WTC11 (cell line): ENCODE data around the gene TMEM191C. TPM values are rescaled to one million over a fixed set of nuclear protein-coding genes. Genes with fewer than 3 reads are reported as not detected.
A peak's percentile ranks its signal among the peaks of the same experiment; 100 is the strongest.

Source experiments
- ATAC-seq: fragments of 200-7000 bp; cut with Tn5 transposase; 2 replicates; pipeline ENCODE4 v1.10.0; 2021; ENCODE audit warnings: mild to moderate bottlenecking, moderate library complexity
- CTCF ChIA-PET: fragments of 300-600 bp; sonication (Branson Sonifier 250); formaldehyde crosslinking; loops from one replicate; lab custom pipeline; 2021; ENCODE audit warnings: antibody characterized with exemption; lab: Charles Lee
- POLR2A ChIA-PET: fragments of 350-600 bp; sonication (Branson Sonifier 250); formaldehyde crosslinking; loops from one replicate; lab custom pipeline; 2021; ENCODE audit warnings: antibody characterized with exemption; lab: Charles Lee
- DNase-seq: peaks from one replicate; pipeline ENCODE4 v3.0.0; 2021; ENCODE audit warnings: low spot score
- H3K27ac Mint-ChIP-seq: 2 replicates; pipeline ENCODE4 v1.8.0; 2021; ENCODE audit warnings: mixed read lengths
- H3K27me3 Mint-ChIP-seq: 2 replicates; pipeline ENCODE4 v1.8.0; 2021; ENCODE audit warnings: low read depth, mild to moderate bottlenecking, moderate library complexity, mixed read lengths
- H3K36me3 Mint-ChIP-seq: 2 replicates; pipeline ENCODE4 v1.8.0; 2021; ENCODE audit warnings: mixed read lengths
- H3K4me1 Mint-ChIP-seq: 2 replicates; pipeline ENCODE4 v1.8.0; 2022; ENCODE audit warnings: mixed read lengths
- H3K4me3 Mint-ChIP-seq: 2 replicates; pipeline ENCODE4 v1.8.0; 2021; ENCODE audit warnings: mild to moderate bottlenecking, moderate library complexity, mixed read lengths
- H3K9me3 Mint-ChIP-seq: 2 replicates; pipeline ENCODE4 v1.8.0; 2021; ENCODE audit warnings: mixed read lengths
- AFF4 ChIP-seq: sonication (generic); formaldehyde crosslinking; IDR thresholded peaks from 2 replicates; pipeline ENCODE4 v1.8.1; 2023; ENCODE audit warnings: mild to moderate bottlenecking, missing genetic modification reagents, borderline replicate concordance
- CREM ChIP-seq: sonication (generic); formaldehyde crosslinking; IDR thresholded peaks from 2 replicates; pipeline ENCODE4 v1.8.1; 2022; ENCODE audit warnings: mild to moderate bottlenecking, missing genetic modification reagents, moderate library complexity
- ETV6 ChIP-seq: sonication (generic); formaldehyde crosslinking; IDR thresholded peaks from 2 replicates; pipeline ENCODE4 v1.8.1; 2022; ENCODE audit warnings: mild to moderate bottlenecking, missing genetic modification reagents
- HMGA2 ChIP-seq: fragments of 250-450 bp; sonication (Bioruptor Pico); IDR thresholded peaks from 2 replicates; pipeline ENCODE4 v1.4.0; 2021; ENCODE audit warnings: mild to moderate bottlenecking, moderate library complexity
- MLX ChIP-seq: sonication (generic); formaldehyde crosslinking; IDR thresholded peaks from 2 replicates; pipeline ENCODE4 v1.8.1; 2023; ENCODE audit warnings: mild to moderate bottlenecking, missing genetic modification reagents, moderate library complexity
- NFE2L1 ChIP-seq: sonication (generic); formaldehyde crosslinking; IDR thresholded peaks from 2 replicates; pipeline ENCODE4 v1.8.1; 2023; ENCODE audit warnings: missing genetic modification reagents
- NR2C2 ChIP-seq: sonication (generic); formaldehyde crosslinking; IDR thresholded peaks from 2 replicates; pipeline ENCODE4 v1.8.0; 2022; ENCODE audit warnings: mild to moderate bottlenecking, missing genetic modification reagents
- NR3C1 ChIP-seq: sonication (generic); formaldehyde crosslinking; conservative IDR thresholded peaks from 2 replicates; pipeline ENCODE4 v1.8.1; 2023; ENCODE audit warnings: low read depth, mild to moderate bottlenecking, missing genetic modification reagents
- SMAD4 ChIP-seq: sonication (generic); formaldehyde crosslinking; IDR thresholded peaks from 2 replicates; pipeline ENCODE4 v1.8.0; 2022; ENCODE audit warnings: mild to moderate bottlenecking, missing genetic modification reagents
- TP53 ChIP-seq: sonication (generic); formaldehyde crosslinking; IDR thresholded peaks from 2 replicates; pipeline ENCODE4 v1.8.1; 2023; ENCODE audit warnings: mild to moderate bottlenecking, missing genetic modification reagents
- USF1 ChIP-seq: sonication (generic); formaldehyde crosslinking; IDR thresholded peaks from 2 replicates; pipeline ENCODE4 v1.8.0; 2022; ENCODE audit warnings: mild to moderate bottlenecking, missing genetic modification reagents
- total RNA-seq: library from RNA; stranded (reverse); gene quantifications from 3 replicates; pipeline ENCODE4 v1.2.3, GENCODE V29; 2021
- TF ChIP-seq, protein P1 (sequence below): sonication (generic); formaldehyde crosslinking; conservative IDR thresholded peaks from 2 replicates; pipeline ENCODE4 v1.8.1; 2023; ENCODE audit warnings: mild to moderate bottlenecking, low read depth, missing genetic modification reagents, moderate library complexity
- TF ChIP-seq, protein P2 (sequence below): sonication (generic); formaldehyde crosslinking; IDR thresholded peaks from 2 replicates; pipeline ENCODE4 v1.8.1; 2022; ENCODE audit warnings: mild to moderate bottlenecking, moderate library complexity, missing genetic modification reagents
- TF ChIP-seq, protein P3 (sequence below): sonication (generic); formaldehyde crosslinking; IDR thresholded peaks from 2 replicates; pipeline ENCODE4 v1.8.0; 2023; ENCODE audit warnings: missing genetic modification reagents, mild to moderate bottlenecking, borderline replicate concordance
- TF ChIP-seq, protein P4 (sequence below): fragments of 250-450 bp; sonication (Bioruptor Pico); IDR thresholded peaks from 2 replicates; pipeline ENCODE4 v1.9.0; 2021; ENCODE audit warnings: moderate library complexity, mild to moderate bottlenecking, inconsistent platforms, borderline replicate concordance

TMEM191C gene
- total RNA-seq, 1 experiment from 2014 or later: 6.4 TPM

GRCh38 chr22:21448627-21449416 lies 18.4 kb upstream of the TMEM191C start:
- CTCF ChIA-PET: interaction anchor here (0.6 to 1.4 kb wide), 7 partner anchors 8 to 345 kb away, joined by 3 to 15 read pairs (median 5); no protein-coding TSS in a partner anchor
- peak overlapping the region; percentile 50; the same call in 1 of the 2 replicates for H3K27ac Mint-ChIP-seq
- POLR2A ChIA-PET: no interaction called here

DNA sequence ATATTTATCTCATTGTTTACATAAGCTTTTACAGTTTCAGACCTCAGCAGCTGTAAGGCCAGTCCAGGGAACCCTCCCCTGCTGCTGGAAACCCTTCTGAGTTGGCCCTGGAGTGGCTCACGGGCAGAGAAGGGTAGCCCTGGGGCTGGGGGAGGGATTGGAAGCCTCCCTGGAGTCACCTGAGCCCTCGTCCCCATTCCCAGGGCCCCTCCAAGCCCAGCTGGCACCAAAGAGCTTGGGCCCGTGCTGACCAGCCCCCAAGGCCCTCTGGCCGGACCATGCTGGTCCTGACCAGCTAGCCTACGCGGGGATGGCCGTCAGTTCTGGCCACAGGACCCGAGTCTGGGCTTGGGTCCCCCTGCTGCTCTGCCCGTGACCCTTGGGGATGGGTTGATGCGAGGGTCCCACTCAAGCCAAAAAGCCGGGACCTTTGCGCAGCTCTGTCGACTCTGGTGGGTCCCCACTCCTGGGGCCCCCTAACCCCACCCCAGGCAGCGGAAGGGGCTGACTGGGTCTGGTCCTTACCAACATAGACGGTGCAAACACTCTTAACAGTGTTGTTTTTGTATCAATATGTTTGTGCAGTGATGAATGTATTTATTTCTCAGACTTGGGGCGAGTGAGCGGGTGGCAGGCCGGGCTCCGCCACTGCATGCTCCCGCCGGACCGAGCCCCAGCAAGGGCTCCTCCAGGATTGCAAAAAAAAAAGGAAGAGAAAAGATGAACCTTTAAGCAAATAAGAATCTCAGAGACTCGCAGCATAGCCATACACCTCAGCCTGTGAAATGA lies 17.5 kb upstream of the TMEM191C start:
- DNase-seq: peak; percentile 10
- ChIA-PET CTCF (interaction anchor here (0.6 kb wide), 1 partner anchor 196 kb away, joined by 5 read pairs; no protein-coding TSS in a partner anchor), POLR2A (no interaction called here)
- Mint-ChIP-seq H3K27me3 (no peaks in the 10 kb centered on the region), H3K27ac (peak overlapping the region; percentile 72), H3K4me3 (no peak overlapping the region), H3K36me3 (peaks cover 10% of the 10 kb centered on the region; the same call in 1 of the 2 replicates), H3K9me3 (no peaks in the 10 kb centered on the region), H3K4me1 (peaks cover 16% of the 10 kb centered on the region)
- ATAC-seq: no peak
- no peak for TF ChIP-seq USF1 (CRISPR knock-in tag)
- TF ChIP-seq, protein P1, sequence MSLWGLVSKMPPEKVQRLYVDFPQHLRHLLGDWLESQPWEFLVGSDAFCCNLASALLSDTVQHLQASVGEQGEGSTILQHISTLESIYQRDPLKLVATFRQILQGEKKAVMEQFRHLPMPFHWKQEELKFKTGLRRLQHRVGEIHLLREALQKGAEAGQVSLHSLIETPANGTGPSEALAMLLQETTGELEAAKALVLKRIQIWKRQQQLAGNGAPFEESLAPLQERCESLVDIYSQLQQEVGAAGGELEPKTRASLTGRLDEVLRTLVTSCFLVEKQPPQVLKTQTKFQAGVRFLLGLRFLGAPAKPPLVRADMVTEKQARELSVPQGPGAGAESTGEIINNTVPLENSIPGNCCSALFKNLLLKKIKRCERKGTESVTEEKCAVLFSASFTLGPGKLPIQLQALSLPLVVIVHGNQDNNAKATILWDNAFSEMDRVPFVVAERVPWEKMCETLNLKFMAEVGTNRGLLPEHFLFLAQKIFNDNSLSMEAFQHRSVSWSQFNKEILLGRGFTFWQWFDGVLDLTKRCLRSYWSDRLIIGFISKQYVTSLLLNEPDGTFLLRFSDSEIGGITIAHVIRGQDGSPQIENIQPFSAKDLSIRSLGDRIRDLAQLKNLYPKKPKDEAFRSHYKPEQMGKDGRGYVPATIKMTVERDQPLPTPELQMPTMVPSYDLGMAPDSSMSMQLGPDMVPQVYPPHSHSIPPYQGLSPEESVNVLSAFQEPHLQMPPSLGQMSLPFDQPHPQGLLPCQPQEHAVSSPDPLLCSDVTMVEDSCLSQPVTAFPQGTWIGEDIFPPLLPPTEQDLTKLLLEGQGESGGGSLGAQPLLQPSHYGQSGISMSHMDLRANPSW: no peak
- no peak for TF ChIP-seq SMAD4
- no peak for TF ChIP-seq AFF4 (CRISPR knock-in tag)
- no peak for TF ChIP-seq NR2C2 (CRISPR knock-in tag)
- TF ChIP-seq NR3C1 (CRISPR knock-in tag): no peak
- TF ChIP-seq MLX (CRISPR knock-in tag): no peak
- TF ChIP-seq, protein P2, sequence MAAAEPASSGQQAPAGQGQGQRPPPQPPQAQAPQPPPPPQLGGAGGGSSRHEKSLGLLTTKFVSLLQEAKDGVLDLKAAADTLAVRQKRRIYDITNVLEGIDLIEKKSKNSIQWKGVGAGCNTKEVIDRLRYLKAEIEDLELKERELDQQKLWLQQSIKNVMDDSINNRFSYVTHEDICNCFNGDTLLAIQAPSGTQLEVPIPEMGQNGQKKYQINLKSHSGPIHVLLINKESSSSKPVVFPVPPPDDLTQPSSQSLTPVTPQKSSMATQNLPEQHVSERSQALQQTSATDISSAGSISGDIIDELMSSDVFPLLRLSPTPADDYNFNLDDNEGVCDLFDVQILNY (CRISPR knock-in tag): no peak
- TF ChIP-seq TP53 (CRISPR knock-in tag): no peak
- TF ChIP-seq ETV6: no peak
- TF ChIP-seq, protein P3, sequence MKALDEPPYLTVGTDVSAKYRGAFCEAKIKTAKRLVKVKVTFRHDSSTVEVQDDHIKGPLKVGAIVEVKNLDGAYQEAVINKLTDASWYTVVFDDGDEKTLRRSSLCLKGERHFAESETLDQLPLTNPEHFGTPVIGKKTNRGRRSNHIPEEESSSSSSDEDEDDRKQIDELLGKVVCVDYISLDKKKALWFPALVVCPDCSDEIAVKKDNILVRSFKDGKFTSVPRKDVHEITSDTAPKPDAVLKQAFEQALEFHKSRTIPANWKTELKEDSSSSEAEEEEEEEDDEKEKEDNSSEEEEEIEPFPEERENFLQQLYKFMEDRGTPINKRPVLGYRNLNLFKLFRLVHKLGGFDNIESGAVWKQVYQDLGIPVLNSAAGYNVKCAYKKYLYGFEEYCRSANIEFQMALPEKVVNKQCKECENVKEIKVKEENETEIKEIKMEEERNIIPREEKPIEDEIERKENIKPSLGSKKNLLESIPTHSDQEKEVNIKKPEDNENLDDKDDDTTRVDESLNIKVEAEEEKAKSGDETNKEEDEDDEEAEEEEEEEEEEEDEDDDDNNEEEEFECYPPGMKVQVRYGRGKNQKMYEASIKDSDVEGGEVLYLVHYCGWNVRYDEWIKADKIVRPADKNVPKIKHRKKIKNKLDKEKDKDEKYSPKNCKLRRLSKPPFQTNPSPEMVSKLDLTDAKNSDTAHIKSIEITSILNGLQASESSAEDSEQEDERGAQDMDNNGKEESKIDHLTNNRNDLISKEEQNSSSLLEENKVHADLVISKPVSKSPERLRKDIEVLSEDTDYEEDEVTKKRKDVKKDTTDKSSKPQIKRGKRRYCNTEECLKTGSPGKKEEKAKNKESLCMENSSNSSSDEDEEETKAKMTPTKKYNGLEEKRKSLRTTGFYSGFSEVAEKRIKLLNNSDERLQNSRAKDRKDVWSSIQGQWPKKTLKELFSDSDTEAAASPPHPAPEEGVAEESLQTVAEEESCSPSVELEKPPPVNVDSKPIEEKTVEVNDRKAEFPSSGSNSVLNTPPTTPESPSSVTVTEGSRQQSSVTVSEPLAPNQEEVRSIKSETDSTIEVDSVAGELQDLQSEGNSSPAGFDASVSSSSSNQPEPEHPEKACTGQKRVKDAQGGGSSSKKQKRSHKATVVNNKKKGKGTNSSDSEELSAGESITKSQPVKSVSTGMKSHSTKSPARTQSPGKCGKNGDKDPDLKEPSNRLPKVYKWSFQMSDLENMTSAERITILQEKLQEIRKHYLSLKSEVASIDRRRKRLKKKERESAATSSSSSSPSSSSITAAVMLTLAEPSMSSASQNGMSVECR (CRISPR knock-in tag): no peak
- TF ChIP-seq, protein P4, sequence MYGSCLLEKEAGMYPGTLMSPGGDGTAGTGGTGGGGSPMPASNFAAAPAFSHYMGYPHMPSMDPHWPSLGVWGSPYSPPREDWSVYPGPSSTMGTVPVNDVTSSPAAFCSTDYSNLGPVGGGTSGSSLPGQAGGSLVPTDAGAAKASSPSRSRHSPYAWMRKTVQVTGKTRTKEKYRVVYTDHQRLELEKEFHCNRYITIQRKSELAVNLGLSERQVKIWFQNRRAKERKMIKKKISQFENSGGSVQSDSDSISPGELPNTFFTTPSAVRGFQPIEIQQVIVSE (CRISPR knock-in tag): no peak
- no peak for TF ChIP-seq NFE2L1 (CRISPR knock-in tag)

More at GRCh38 chr22:21448627-21449416, 18.4 kb upstream of the TMEM191C start:
- no peak overlapping the region for H3K4me3 Mint-ChIP-seq
- no peak for DNase-seq
- H3K36me3 Mint-ChIP-seq: peaks cover 11% of the 10 kb centered on the region; the same call in 1 of the 2 replicates
- no peak for ATAC-seq
- TF ChIP-seq NFE2L1 (CRISPR knock-in tag): no peak
- TF ChIP-seq CREM: no peak
- no peak for TF ChIP-seq HMGA2
- no peaks in the 10 kb centered on the region for H3K27me3 Mint-ChIP-seq
- H3K9me3 Mint-ChIP-seq: no peaks in the 10 kb centered on the region
- H3K4me1 Mint-ChIP-seq: peaks cover 14% of the 10 kb centered on the region
